ENCODE measurements around the gene THSD7A.

The THSD7A gene

GRCh38 chr7:11613292-11613930, 218.6 kb downstream of the THSD7A start:
- Histone ChIP-seq H3K9ac (ENCODE audit: low read depth, low read length) (no peak overlapping the region), H3K27ac (ENCODE audit: low read depth, low read length) (no peak overlapping the region), H3K9me3 (ENCODE audit: control insufficient read depth, insufficient read depth, low read length) (no peaks in the 10 kb centered on the region), H3K27me3 (ENCODE audit: control insufficient read depth, insufficient read depth, low read length) (no peaks in the 10 kb centered on the region), H3K36me3 (ENCODE audit: control insufficient read depth, insufficient read depth, low read length) (no peaks in the 10 kb centered on the region), H3K4me3 (ENCODE audit: low read depth, low read length) (no peak overlapping the region), H3K4me1 (ENCODE audit: control insufficient read depth, insufficient read depth, low read length) (peaks cover 19% of the 10 kb centered on the region)

GRCh38 chr7:11612737-11613136, 219.3 kb downstream of the THSD7A start:
- H3K36me3 ChIP-seq (ENCODE audit: control insufficient read depth, insufficient read depth, low read length): no peaks in the 10 kb centered on the region
- no peak overlapping the region for H3K27ac ChIP-seq (ENCODE audit: low read depth, low read length)
- H3K4me3 ChIP-seq (ENCODE audit: low read depth, low read length): no peak overlapping the region
- H3K9ac ChIP-seq (ENCODE audit: low read depth, low read length): no peak overlapping the region
- peaks cover 19% of the 10 kb centered on the region for H3K4me1 ChIP-seq (ENCODE audit: control insufficient read depth, insufficient read depth, low read length)
- H3K27me3 ChIP-seq (ENCODE audit: control insufficient read depth, insufficient read depth, low read length): no peaks in the 10 kb centered on the region
- no peaks in the 10 kb centered on the region for H3K9me3 ChIP-seq (ENCODE audit: control insufficient read depth, insufficient read depth, low read length)

GRCh38 chr7:11609096-11609670, 222.8 kb downstream of the THSD7A start:
- H3K27ac ChIP-seq (ENCODE audit: low read depth, low read length): no peak overlapping the region

GRCh38 chr7:11607686-11608085, 224.3 kb downstream of the THSD7A start:
- Histone ChIP-seq H3K36me3 (ENCODE audit: control insufficient read depth, insufficient read depth, low read length) (no peaks in the 10 kb centered on the region), H3K9ac (ENCODE audit: low read depth, low read length) (no peak overlapping the region), H3K27ac (ENCODE audit: low read depth, low read length) (no peak overlapping the region), H3K27me3 (ENCODE audit: control insufficient read depth, insufficient read depth, low read length) (no peaks in the 10 kb centered on the region), H3K4me1 (ENCODE audit: control insufficient read depth, insufficient read depth, low read length) (peaks cover 17% of the 10 kb centered on the region), H3K4me3 (ENCODE audit: low read depth, low read length) (no peak overlapping the region), H3K9me3 (ENCODE audit: control insufficient read depth, insufficient read depth, low read length) (no peaks in the 10 kb centered on the region)

More at GRCh38 chr7:11609096-11609670, 222.8 kb downstream of the THSD7A start:
- Histone ChIP-seq H3K4me3 (ENCODE audit: low read depth, low read length) (no peak overlapping the region), H3K4me1 (ENCODE audit: control insufficient read depth, insufficient read depth, low read length) (peaks cover 26% of the 10 kb centered on the region), H3K9ac (ENCODE audit: low read depth, low read length) (no peak overlapping the region), H3K9me3 (ENCODE audit: control insufficient read depth, insufficient read depth, low read length) (no peaks in the 10 kb centered on the region), H3K36me3 (ENCODE audit: control insufficient read depth, insufficient read depth, low read length) (no peaks in the 10 kb centered on the region), H3K27me3 (ENCODE audit: control insufficient read depth, insufficient read depth, low read length) (no peaks in the 10 kb centered on the region)

- H3K4me1 ChIP-seq (ENCODE audit: control insufficient read depth, insufficient read depth, low read length): peaks cover 17% of the 10 kb centered on the region
- no peaks in the 10 kb centered on the region for H3K27me3 ChIP-seq (ENCODE audit: control insufficient read depth, insufficient read depth, low read length)
- H3K4me3 ChIP-seq (ENCODE audit: low read depth, low read length): no peak overlapping the region
- no peaks in the 10 kb centered on the region for H3K9me3 ChIP-seq (ENCODE audit: control insufficient read depth, insufficient read depth, low read length)
- no peaks in the 10 kb centered on the region for H3K36me3 ChIP-seq (ENCODE audit: control insufficient read depth, insufficient read depth, low read length)
- no peak overlapping the region for H3K9ac ChIP-seq (ENCODE audit: low read depth, low read length)
- H3K27ac ChIP-seq (ENCODE audit: low read depth, low read length): no peak overlapping the region
These were observed 226.2 kb downstream of the THSD7A start for GRCh38 chr7:11605749-11606148.

- Histone ChIP-seq H3K4me3 (ENCODE audit: low read depth, low read length) (no peak overlapping the region), H3K36me3 (ENCODE audit: control insufficient read depth, insufficient read depth, low read length) (no peaks in the 10 kb centered on the region), H3K27me3 (ENCODE audit: control insufficient read depth, insufficient read depth, low read length) (no peaks in the 10 kb centered on the region), H3K4me1 (ENCODE audit: control insufficient read depth, insufficient read depth, low read length) (peaks cover 15% of the 10 kb centered on the region), H3K9me3 (ENCODE audit: control insufficient read depth, insufficient read depth, low read length) (no peaks in the 10 kb centered on the region), H3K27ac (ENCODE audit: low read depth, low read length) (no peak overlapping the region), H3K9ac (ENCODE audit: low read depth, low read length) (no peak overlapping the region)
These were observed 227.5 kb downstream of the THSD7A start for GRCh38 chr7:11604505-11604904.

GRCh38 chr7:11601761-11602160, 230.2 kb downstream of the THSD7A start:
- H3K4me1 ChIP-seq (ENCODE audit: control insufficient read depth, insufficient read depth, low read length): peaks cover 10% of the 10 kb centered on the region
- no peaks in the 10 kb centered on the region for H3K27me3 ChIP-seq (ENCODE audit: control insufficient read depth, insufficient read depth, low read length)
- H3K4me3 ChIP-seq (ENCODE audit: low read depth, low read length): no peak overlapping the region
- H3K9me3 ChIP-seq (ENCODE audit: control insufficient read depth, insufficient read depth, low read length): no peaks in the 10 kb centered on the region
- no peak overlapping the region for H3K27ac ChIP-seq (ENCODE audit: low read depth, low read length)
- H3K36me3 ChIP-seq (ENCODE audit: control insufficient read depth, insufficient read depth, low read length): no peaks in the 10 kb centered on the region
- no peak overlapping the region for H3K9ac ChIP-seq (ENCODE audit: low read depth, low read length)

GRCh38 chr7:11593322-11593721, 238.7 kb downstream of the THSD7A start:
- H3K27me3 ChIP-seq (ENCODE audit: control insufficient read depth, insufficient read depth, low read length): no peaks in the 10 kb centered on the region
- H3K4me1 ChIP-seq (ENCODE audit: control insufficient read depth, insufficient read depth, low read length): no peaks in the 10 kb centered on the region
- no peak overlapping the region for H3K27ac ChIP-seq (ENCODE audit: low read depth, low read length)
- H3K9ac ChIP-seq (ENCODE audit: low read depth, low read length): no peak overlapping the region
- no peaks in the 10 kb centered on the region for H3K9me3 ChIP-seq (ENCODE audit: control insufficient read depth, insufficient read depth, low read length)
- no peaks in the 10 kb centered on the region for H3K36me3 ChIP-seq (ENCODE audit: control insufficient read depth, insufficient read depth, low read length)
- H3K4me3 ChIP-seq (ENCODE audit: low read depth, low read length): no peak overlapping the region

GRCh38 chr7:11592699-11593098, 239.3 kb downstream of the THSD7A start:
- H3K27ac ChIP-seq (ENCODE audit: low read depth, low read length): no peak overlapping the region
- no peaks in the 10 kb centered on the region for H3K9me3 ChIP-seq (ENCODE audit: control insufficient read depth, insufficient read depth, low read length)
- no peaks in the 10 kb centered on the region for H3K4me1 ChIP-seq (ENCODE audit: control insufficient read depth, insufficient read depth, low read length)
- no peaks in the 10 kb centered on the region for H3K36me3 ChIP-seq (ENCODE audit: control insufficient read depth, insufficient read depth, low read length)
- no peak overlapping the region for H3K4me3 ChIP-seq (ENCODE audit: low read depth, low read length)
- no peaks in the 10 kb centered on the region for H3K27me3 ChIP-seq (ENCODE audit: control insufficient read depth, insufficient read depth, low read length)
- H3K9ac ChIP-seq (ENCODE audit: low read depth, low read length): no peak overlapping the region

- H3K27me3 ChIP-seq (ENCODE audit: control insufficient read depth, insufficient read depth, low read length): no peaks in the 10 kb centered on the region
- H3K4me1 ChIP-seq (ENCODE audit: control insufficient read depth, insufficient read depth, low read length): no peaks in the 10 kb centered on the region
- no peak overlapping the region for H3K27ac ChIP-seq (ENCODE audit: low read depth, low read length)
- no peaks in the 10 kb centered on the region for H3K36me3 ChIP-seq (ENCODE audit: control insufficient read depth, insufficient read depth, low read length)
- no peak overlapping the region for H3K9ac ChIP-seq (ENCODE audit: low read depth, low read length)
- H3K9me3 ChIP-seq (ENCODE audit: control insufficient read depth, insufficient read depth, low read length): no peaks in the 10 kb centered on the region
- H3K4me3 ChIP-seq (ENCODE audit: low read depth, low read length): no peak overlapping the region
These were observed 240.1 kb downstream of the THSD7A start for GRCh38 chr7:11591943-11592342.

GRCh38 chr7:11591055-11591633, 240.9 kb downstream of the THSD7A start:
- no peaks in the 10 kb centered on the region for H3K36me3 ChIP-seq (ENCODE audit: control insufficient read depth, insufficient read depth, low read length)
- no peak overlapping the region for H3K9ac ChIP-seq (ENCODE audit: low read depth, low read length)
- H3K27ac ChIP-seq (ENCODE audit: low read depth, low read length): no peak overlapping the region
- no peaks in the 10 kb centered on the region for H3K27me3 ChIP-seq (ENCODE audit: control insufficient read depth, insufficient read depth, low read length)
- H3K9me3 ChIP-seq (ENCODE audit: control insufficient read depth, insufficient read depth, low read length): no peaks in the 10 kb centered on the region
- no peak overlapping the region for H3K4me3 ChIP-seq (ENCODE audit: low read depth, low read length)
- H3K4me1 ChIP-seq (ENCODE audit: control insufficient read depth, insufficient read depth, low read length): no peaks in the 10 kb centered on the region

All from HUES48 (cell line).